GM12878 (cell line): ENCODE results near the gene BTF3. TPM values are rescaled to one million over a fixed set of nuclear protein-coding genes. Genes with fewer than 3 reads are reported as not detected.

ENCODE experiments used
- ATAC-seq: fragments of 200-7000 bp; cut with Tn5 transposase; 3 replicates; pipeline ENCODE4 v1.9.1; 2020; ENCODE audit warnings: mild to moderate bottlenecking, moderate library complexity
- BruUV-seq: library from RNA; stranded (reverse); fragments of 400-500 nt; replicated peaks from 2 replicates; lab custom pipeline; 2021; lab: Mats Ljungman, UMichigan
- CTCF ChIA-PET: fragments of 300-600 bp; sonication (Branson Sonifier 250); formaldehyde crosslinking; extraction: SDS; loops from one replicate; lab custom pipeline; 2021; ENCODE audit warnings: inconsistent platforms; lab: Yijun Ruan, JAX
- POLR2A ChIA-PET: fragments of 350-600 bp; formaldehyde crosslinking; extraction: SDS; loops from one replicate; lab custom pipeline; 2021; ENCODE audit warnings: inconsistent platforms; lab: Charles Lee
- RAD21 ChIA-PET: fragments of 300-600 bp; sonication (Branson Sonifier 250); formaldehyde crosslinking; loops from one replicate; lab custom pipeline; 2023; ENCODE audit warnings: antibody characterized with exemption; ENCODE audit not compliant: unreplicated experiment; lab: Charles Lee
- SMC1A ChIA-PET: fragments of 300-600 bp; sonication (Branson Sonifier 250); formaldehyde crosslinking; loops from one replicate; lab custom pipeline; 2023; ENCODE audit not compliant: unreplicated experiment, uncharacterized antibody; lab: Charles Lee
- DNase-seq: peaks from one replicate; pipeline ENCODE4 v3.0.0-alpha.2; 2011; ENCODE audit warnings: low read depth, low spot score
- FAIRE-seq: peaks from 3 replicates; lab custom pipeline; 2011; peaks lifted over from hg19 to GRCh38; lab: Jason Lieb, UNC
- H2AFZ ChIP-seq: 2 replicates; pipeline ENCODE4 v1.6.0; 2011; ENCODE audit warnings: low read depth, low read length, control low read depth; ENCODE audit not compliant: control insufficient read depth
- H3K27ac ChIP-seq: 2 replicates; pipeline ENCODE4 v1.5.1; 2011; ENCODE audit warnings: control low read depth; ENCODE audit not compliant: control insufficient read depth, insufficient read depth
- H3K27me3 ChIP-seq, 2 experiments: replicated peaks in 1 of 2; 2 replicates each; pipeline versions ENCODE4 v1.6.0 to v1.6.1; 2011; ENCODE audit warnings: low read length in 1 of 2; ENCODE audit not compliant: control insufficient read depth in 2 of 2, insufficient read depth in 2 of 2
- H3K36me3 ChIP-seq, 2 experiments: 2 replicates each; pipeline ENCODE4 v1.5.1; 2011; ENCODE audit warnings: low read length in 1 of 2; ENCODE audit not compliant: control insufficient read depth in 2 of 2, insufficient read depth in 2 of 2
- H3K4me1 ChIP-seq: 2 replicates; pipeline ENCODE4 v1.6.1; 2011; ENCODE audit warnings: mild to moderate bottlenecking, low read length, moderate library complexity, mixed read lengths; ENCODE audit not compliant: control insufficient read depth, insufficient read depth
- H3K4me2 ChIP-seq: 2 replicates; pipeline ENCODE4 v1.6.0; 2011; ENCODE audit warnings: control low read depth; ENCODE audit not compliant: control insufficient read depth, insufficient read depth
- H3K4me3 ChIP-seq: fragments of 200-600 bp; sonication (generic); 2 replicates; pipeline ENCODE4 v1.5.1; 2016
- H3K79me2 ChIP-seq: 2 replicates; pipeline ENCODE4 v1.6.0; 2011; ENCODE audit warnings: low read length; ENCODE audit not compliant: control insufficient read depth, insufficient read depth
- H3K9ac ChIP-seq: 2 replicates; pipeline ENCODE4 v1.8.0; 2011; ENCODE audit warnings: low read length, control low read depth, mixed read lengths; ENCODE audit not compliant: control insufficient read depth, insufficient read depth
- H3K9me3 ChIP-seq: replicated peaks from 3 replicates; pipeline ENCODE4 v1.5.1; 2011; ENCODE audit warnings: mild to moderate bottlenecking, low read length; ENCODE audit not compliant: control insufficient read depth, insufficient read depth
- H4K20me1 ChIP-seq: 2 replicates; pipeline ENCODE4 v1.6.0; 2011; ENCODE audit not compliant: control insufficient read depth, insufficient read depth
- ASH2L ChIP-seq: fragments of 300-600, 200-600 bp; sonication (generic); IDR thresholded peaks from 2 replicates; pipeline ENCODE4 v1.6.1; 2017; ENCODE audit warnings: low read depth, mild to moderate bottlenecking, borderline replicate concordance
- ATF3 ChIP-seq: IDR thresholded peaks from 2 replicates; pipeline ENCODE4 v1.6.1; 2011; ENCODE audit warnings: low read depth, mild to moderate bottlenecking, low read length, moderate library complexity, borderline replicate concordance; ENCODE audit errors: extremely low read depth
- CBFB ChIP-seq: IDR thresholded peaks from 2 replicates; pipeline ENCODE4 v1.6.1; 2016; ENCODE audit warnings: antibody characterized with exemption, low read depth
- CBX5 ChIP-seq: sonication (generic); IDR thresholded peaks from 2 replicates; pipeline ENCODE4 v1.6.1; 2016; ENCODE audit warnings: low read depth, moderate library complexity, mild to moderate bottlenecking, inconsistent platforms
- CEBPB ChIP-seq, 2 experiments: fragments of 150-350 bp in 1 of 2; IDR thresholded peaks; 2 replicates each; pipeline ENCODE4 v1.6.1; 2012 to 2014; ENCODE audit warnings: low read depth in 2 of 2, low read length in 2 of 2, borderline replicate concordance in 1 of 2, inconsistent platforms in 1 of 2
- ESRRA ChIP-seq: IDR thresholded peaks from 2 replicates; pipeline ENCODE4 v1.6.1; 2012; ENCODE audit warnings: mild to moderate bottlenecking, low read length, improper control_type of control experiment
- FOXK2 ChIP-seq: fragments of 450-650 bp; IDR thresholded peaks from 2 replicates; pipeline ENCODE4 v1.6.1; 2017; ENCODE audit warnings: mild to moderate bottlenecking, moderate library complexity
- KDM1A ChIP-seq: fragments of 200-600 bp; sonication (generic); IDR thresholded peaks from 2 replicates; pipeline ENCODE4 v1.6.1; 2016; ENCODE audit warnings: borderline replicate concordance
- MTA3 ChIP-seq: IDR thresholded peaks from 2 replicates; pipeline ENCODE4 v1.6.1; 2012; ENCODE audit warnings: low read length, inconsistent platforms, borderline replicate concordance
- NFYA ChIP-seq: IDR thresholded peaks from 2 replicates; pipeline ENCODE4 v1.6.1; 2011; ENCODE audit warnings: low read depth, mild to moderate bottlenecking, low read length, improper control_type of control experiment, borderline replicate concordance
- RFX5 ChIP-seq: IDR thresholded peaks from 2 replicates; pipeline ENCODE4 v1.6.1; 2011; ENCODE audit warnings: low read depth, low read length, improper control_type of control experiment
- RUNX3 ChIP-seq: IDR thresholded peaks from 2 replicates; pipeline ENCODE4 v1.6.1; 2012; ENCODE audit warnings: low read length, inconsistent platforms
- SIX5 ChIP-seq: IDR thresholded peaks from 2 replicates; pipeline ENCODE4 v1.6.1; 2011; ENCODE audit warnings: mild to moderate bottlenecking, low read depth, low read length, moderate library complexity; ENCODE audit not compliant: severe bottlenecking
- SMAD1 ChIP-seq: fragments of 450-650 bp; IDR thresholded peaks from 2 replicates; pipeline ENCODE4 v1.6.1; 2018; ENCODE audit warnings: mild to moderate bottlenecking, low read depth; ENCODE audit not compliant: partially characterized antibody
- SP1 ChIP-seq: IDR thresholded peaks from one replicate; pipeline ENCODE4 v1.6.1; 2011; ENCODE audit warnings: low read depth, low read length
- SUPT20H ChIP-seq: IDR thresholded peaks from 2 replicates; pipeline ENCODE4 v1.6.1; 2011; ENCODE audit warnings: low read depth, mild to moderate bottlenecking, low read length, moderate library complexity, borderline replicate concordance; ENCODE audit not compliant: control insufficient read depth
- TCF12 ChIP-seq: IDR thresholded peaks from 2 replicates; pipeline ENCODE4 v1.6.1; 2011; ENCODE audit warnings: low read depth, mild to moderate bottlenecking, low read length
- ZSCAN29 ChIP-seq: fragments of 450-650 bp; IDR thresholded peaks from 2 replicates; pipeline ENCODE4 v1.6.1; 2017; ENCODE audit warnings: mild to moderate bottlenecking, moderate library complexity
- WGBS: methylation state at CpG from one replicate; pipeline ENCODE4 v1.1.6; 2016; ENCODE audit warnings: low lambda C conversion rate; ENCODE audit not compliant: insufficient replicate concordance, insufficient coverage; ENCODE audit errors: missing lambda C conversion rate; 5-methylcytosine and 5-hydroxymethylcytosine counted together
- in situ Hi-C: fragments of 300-500 bp; cut with MboI; formaldehyde crosslinking; loops from 9 replicates; pipeline ENCODE4 v1.14.3; 2018; ENCODE audit warnings: mixed read lengths
- intact Hi-C: fragments of 100-400 bp; cut with micrococcal nuclease; formaldehyde crosslinking; loops from one replicate; pipeline ENCODE4 v1.14.2; 2022; ENCODE audit not compliant: unreplicated experiment
- polyA plus RNA-seq, 11 experiments: library from polyadenylated mRNA; depleted of rRNA in 4 of 11; unstranded in 6 of 11; stranded (reverse) in 5 of 11; fragments of >200 nt; fragmentation: Nextera tagmentation in 4 of 11; fragmentation: Illumina TruSeq in 1 of 11; extraction: Ambion mirVana in 4 of 11; extraction: Trizol in 1 of 11; gene quantifications; 1 replicate in 1 of 11; 2 replicates in 10 of 11; pipeline versions ENCODE4 v1.2.1 to v1.2.3, GENCODE V29; 2011 to 2016; ENCODE audit warnings: inconsistent platforms in 2 of 11, missing spikeins in 2 of 11, low read depth in 1 of 11
- total RNA-seq, 4 experiments: library from RNA; depleted of rRNA in 3 of 4; stranded (reverse); fragments of >200 nt in 3 of 4; fragmentation: Illumina TruSeq in 1 of 4; extraction: Trizol in 1 of 4; gene quantifications; 2 replicates each; pipeline versions ENCODE4 v1.2.1 to v1.2.3, GENCODE V29; 2013 to 2021
- TF ChIP-seq, protein P1 (sequence below): IDR thresholded peaks from 2 replicates; pipeline ENCODE4 v1.6.1; 2011; ENCODE audit warnings: borderline replicate concordance, low read depth, mild to moderate bottlenecking, moderate library complexity, mixed read lengths, low read length; ENCODE audit not compliant: insufficient read depth; ENCODE audit errors: extremely low read length
- TF ChIP-seq, protein P2 (sequence below), 3 experiments: IDR thresholded peaks in 2 of 3; conservative IDR thresholded peaks in 1 of 3; 2 replicates each; pipeline ENCODE4 v1.5.1; 2011; ENCODE audit warnings: low read depth in 3 of 3, low read length in 3 of 3, mild to moderate bottlenecking in 3 of 3, control low read depth in 2 of 3, moderate library complexity in 2 of 3, inconsistent platforms in 1 of 3, mixed read lengths in 1 of 3; ENCODE audit not compliant: control insufficient read depth in 2 of 3, insufficient read depth in 1 of 3; ENCODE audit errors: extremely low read depth in 1 of 3

BTF3 gene
- total and polyA plus RNA-seq, 10 of the 15 experiments (the other 5 are each of a cell fraction or from before 2014, with no cell fraction given) = 492 to 1,650 (median 904) TPM

- Histone ChIP-seq H3K4me2 (no peak overlapping the region), H3K79me2 (no peaks in the 10 kb centered on the region), H3K9me3 (no peaks in the 10 kb centered on the region), H2AFZ (no peak overlapping the region), H3K9ac (no peak overlapping the region), H4K20me1 (no peaks in the 10 kb centered on the region), H3K27ac (no peak overlapping the region), H3K27me3 (peaks cover 0 to 7% of the 10 kb centered on the region in 2 experiments; a peak in 2 of 4 replicates), H3K4me3 (no peak overlapping the region), H3K36me3 (no peaks in the 10 kb centered on the region), H3K4me1 (no peaks in the 10 kb centered on the region)
- ChIA-PET RAD21 (no interaction called here), SMC1A (no interaction called here), POLR2A (no interaction called here), CTCF (interaction anchor here (1.2 kb wide), 1 partner anchor 8 kb away, joined by 3 read pairs; no protein-coding TSS in a partner anchor)
- 48% methylated on average over 3 of the region's 3 CpGs for WGBS
- in situ Hi-C loops (no loop called here), intact Hi-C loops (no loop called here)
- BruUV-seq = no TSS peak
- FAIRE-seq = no peak
- TF ChIP-seq ASH2L (no peak), TCF12 (no peak), MTA3 (no peak), CBFB (no peak), CEBPB (IDR thresholded peaks at IDR 0.05; ENCODE audit: borderline replicate concordance in 1 of 2, low read depth in 2 of 2, low read length in 2 of 2) (no peak), SIX5 (no peak), KDM1A (no peak), ESRRA (no peak), ATF3 (no peak), SMAD1 (no peak), RFX5 (no peak), RUNX3 (no peak), NFYA (no peak), SUPT20H (no peak), CBX5 (no peak), ZSCAN29 (no peak), SP1 (no peak), FOXK2 (no peak)
- TF ChIP-seq, protein P1, sequence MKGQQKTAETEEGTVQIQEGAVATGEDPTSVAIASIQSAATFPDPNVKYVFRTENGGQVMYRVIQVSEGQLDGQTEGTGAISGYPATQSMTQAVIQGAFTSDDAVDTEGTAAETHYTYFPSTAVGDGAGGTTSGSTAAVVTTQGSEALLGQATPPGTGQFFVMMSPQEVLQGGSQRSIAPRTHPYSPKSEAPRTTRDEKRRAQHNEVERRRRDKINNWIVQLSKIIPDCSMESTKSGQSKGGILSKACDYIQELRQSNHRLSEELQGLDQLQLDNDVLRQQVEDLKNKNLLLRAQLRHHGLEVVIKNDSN = no peak
- TF ChIP-seq, protein P2, sequence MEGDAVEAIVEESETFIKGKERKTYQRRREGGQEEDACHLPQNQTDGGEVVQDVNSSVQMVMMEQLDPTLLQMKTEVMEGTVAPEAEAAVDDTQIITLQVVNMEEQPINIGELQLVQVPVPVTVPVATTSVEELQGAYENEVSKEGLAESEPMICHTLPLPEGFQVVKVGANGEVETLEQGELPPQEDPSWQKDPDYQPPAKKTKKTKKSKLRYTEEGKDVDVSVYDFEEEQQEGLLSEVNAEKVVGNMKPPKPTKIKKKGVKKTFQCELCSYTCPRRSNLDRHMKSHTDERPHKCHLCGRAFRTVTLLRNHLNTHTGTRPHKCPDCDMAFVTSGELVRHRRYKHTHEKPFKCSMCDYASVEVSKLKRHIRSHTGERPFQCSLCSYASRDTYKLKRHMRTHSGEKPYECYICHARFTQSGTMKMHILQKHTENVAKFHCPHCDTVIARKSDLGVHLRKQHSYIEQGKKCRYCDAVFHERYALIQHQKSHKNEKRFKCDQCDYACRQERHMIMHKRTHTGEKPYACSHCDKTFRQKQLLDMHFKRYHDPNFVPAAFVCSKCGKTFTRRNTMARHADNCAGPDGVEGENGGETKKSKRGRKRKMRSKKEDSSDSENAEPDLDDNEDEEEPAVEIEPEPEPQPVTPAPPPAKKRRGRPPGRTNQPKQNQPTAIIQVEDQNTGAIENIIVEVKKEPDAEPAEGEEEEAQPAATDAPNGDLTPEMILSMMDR (IDR thresholded peaks at IDR 0.05 in 2 of 3, conservative IDR thresholded peaks at IDR 0.05 in 1 of 3; ENCODE audit: control insufficient read depth in 2 of 3, extremely low read depth in 1 of 3, insufficient read depth in 1 of 3, low read depth in 3 of 3, low read length in 3 of 3) = no peak
- ATAC-seq = no peak
- DNase-seq = no peak
Observed at GRCh38 chr5:73488806-73489205, 9.4 kb upstream of the BTF3 start.
